ENCODE results near the gene SHISA6. TPM values are rescaled to one million over a fixed set of nuclear protein-coding genes. Genes with fewer than 3 reads are reported as not detected.

The SHISA6 gene
- total RNA-seq, 1 donor from 2014 or later, result not detected

DNA sequence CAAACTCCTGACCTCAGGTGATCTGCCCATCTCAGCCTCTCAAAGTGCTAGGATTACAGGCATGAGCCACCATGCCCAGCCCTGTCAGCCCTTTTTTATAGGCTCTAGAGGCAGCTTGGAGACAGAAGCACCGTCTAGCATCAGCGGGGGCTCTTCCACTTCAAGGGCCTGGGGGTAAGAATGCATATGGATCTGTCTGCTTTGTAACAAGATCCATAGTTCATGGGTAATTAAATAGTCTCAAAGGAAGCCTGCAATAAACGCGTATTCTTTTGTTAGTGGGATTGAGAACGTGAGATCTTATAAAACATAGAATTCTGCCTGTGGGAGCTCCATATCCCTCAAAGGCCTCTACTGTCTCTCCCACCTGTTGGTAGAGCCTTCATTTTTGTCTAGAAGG lies 142.1 kb downstream of the SHISA6 start:
- Mint-ChIP-seq H3K4me1 (ENCODE audit: unreplicated experiment) (no peaks in the 10 kb centered on the region), H3K4me3 (ENCODE audit: unreplicated experiment) (no peak overlapping the region), H3K27me3 (ENCODE audit: unreplicated experiment) (no peaks in the 10 kb centered on the region), H3K27ac (ENCODE audit: unreplicated experiment) (no peak overlapping the region), H3K9me3 (ENCODE audit: unreplicated experiment) (peaks cover 16% of the 10 kb centered on the region), H3K36me3 (ENCODE audit: unreplicated experiment) (no peaks in the 10 kb centered on the region)
- DNase-seq (ENCODE audit: extremely low spot score, unreplicated experiment), result no peak
- TF ChIP-seq, protein P1, sequence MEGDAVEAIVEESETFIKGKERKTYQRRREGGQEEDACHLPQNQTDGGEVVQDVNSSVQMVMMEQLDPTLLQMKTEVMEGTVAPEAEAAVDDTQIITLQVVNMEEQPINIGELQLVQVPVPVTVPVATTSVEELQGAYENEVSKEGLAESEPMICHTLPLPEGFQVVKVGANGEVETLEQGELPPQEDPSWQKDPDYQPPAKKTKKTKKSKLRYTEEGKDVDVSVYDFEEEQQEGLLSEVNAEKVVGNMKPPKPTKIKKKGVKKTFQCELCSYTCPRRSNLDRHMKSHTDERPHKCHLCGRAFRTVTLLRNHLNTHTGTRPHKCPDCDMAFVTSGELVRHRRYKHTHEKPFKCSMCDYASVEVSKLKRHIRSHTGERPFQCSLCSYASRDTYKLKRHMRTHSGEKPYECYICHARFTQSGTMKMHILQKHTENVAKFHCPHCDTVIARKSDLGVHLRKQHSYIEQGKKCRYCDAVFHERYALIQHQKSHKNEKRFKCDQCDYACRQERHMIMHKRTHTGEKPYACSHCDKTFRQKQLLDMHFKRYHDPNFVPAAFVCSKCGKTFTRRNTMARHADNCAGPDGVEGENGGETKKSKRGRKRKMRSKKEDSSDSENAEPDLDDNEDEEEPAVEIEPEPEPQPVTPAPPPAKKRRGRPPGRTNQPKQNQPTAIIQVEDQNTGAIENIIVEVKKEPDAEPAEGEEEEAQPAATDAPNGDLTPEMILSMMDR (IDR thresholded peaks at IDR 0.05), result no peak

DNA sequence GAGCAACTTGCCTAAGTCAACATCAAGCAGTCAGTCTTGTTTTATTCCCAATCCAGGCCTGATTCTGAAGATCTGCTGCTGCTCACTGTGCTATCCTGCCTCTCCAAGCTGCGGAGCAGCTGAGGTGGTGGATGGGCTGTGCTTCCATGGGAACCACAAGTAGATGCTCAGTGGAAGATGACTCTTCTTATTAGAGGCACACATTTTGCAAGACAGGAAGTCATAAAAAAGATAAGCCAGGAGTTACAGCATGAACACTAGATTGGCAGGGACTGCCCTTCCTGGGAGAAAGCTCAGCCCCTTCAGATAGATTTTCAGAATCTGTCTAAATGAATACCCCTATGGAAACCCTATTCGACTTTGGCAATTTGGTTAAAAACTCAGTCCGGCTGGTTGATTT lies 143.1 kb downstream of the SHISA6 start:
- no peaks in the 10 kb centered on the region for H3K36me3 Mint-ChIP-seq (ENCODE audit: unreplicated experiment)
- H3K4me3 Mint-ChIP-seq (ENCODE audit: unreplicated experiment), result no peak overlapping the region
- TF ChIP-seq, protein P1 (IDR thresholded peaks at IDR 0.05), result no peak
- H3K27me3 Mint-ChIP-seq (ENCODE audit: unreplicated experiment), result no peaks in the 10 kb centered on the region
- peaks cover 16% of the 10 kb centered on the region for H3K9me3 Mint-ChIP-seq (ENCODE audit: unreplicated experiment)
- no peak for DNase-seq (ENCODE audit: extremely low spot score, unreplicated experiment)
- no peaks in the 10 kb centered on the region for H3K4me1 Mint-ChIP-seq (ENCODE audit: unreplicated experiment)
- H3K27ac Mint-ChIP-seq (ENCODE audit: unreplicated experiment), result no peak overlapping the region

DNA sequence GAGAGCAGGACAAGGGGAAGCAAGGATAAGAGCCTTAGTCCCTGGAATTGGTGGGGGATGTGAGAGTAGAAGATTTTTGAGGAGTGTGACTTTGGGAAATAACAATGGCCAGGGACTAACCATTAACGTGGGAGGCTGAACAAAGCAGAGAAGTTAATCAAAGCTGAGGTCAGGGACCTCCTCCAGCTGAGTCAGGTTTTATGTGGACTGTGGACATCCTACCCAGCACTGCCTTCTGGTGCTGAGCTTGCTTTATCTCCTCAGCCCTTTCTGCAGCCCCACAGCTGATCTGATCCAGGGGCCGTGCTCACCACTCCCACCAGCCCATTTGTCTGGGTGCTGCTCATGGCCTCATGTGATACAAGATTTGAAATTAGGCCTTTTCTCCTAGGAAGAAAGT lies 146.6 kb downstream of the SHISA6 start:
- Mint-ChIP-seq H3K27me3 (ENCODE audit: unreplicated experiment) (no peaks in the 10 kb centered on the region), H3K36me3 (ENCODE audit: unreplicated experiment) (no peaks in the 10 kb centered on the region), H3K27ac (ENCODE audit: unreplicated experiment) (no peak overlapping the region), H3K4me3 (ENCODE audit: unreplicated experiment) (no peak overlapping the region), H3K4me1 (ENCODE audit: unreplicated experiment) (no peaks in the 10 kb centered on the region), H3K9me3 (ENCODE audit: unreplicated experiment) (peaks cover 16% of the 10 kb centered on the region)
- TF ChIP-seq, protein P1 (IDR thresholded peaks at IDR 0.05), result no peak
- DNase-seq (ENCODE audit: extremely low spot score, unreplicated experiment), result no peak

DNA sequence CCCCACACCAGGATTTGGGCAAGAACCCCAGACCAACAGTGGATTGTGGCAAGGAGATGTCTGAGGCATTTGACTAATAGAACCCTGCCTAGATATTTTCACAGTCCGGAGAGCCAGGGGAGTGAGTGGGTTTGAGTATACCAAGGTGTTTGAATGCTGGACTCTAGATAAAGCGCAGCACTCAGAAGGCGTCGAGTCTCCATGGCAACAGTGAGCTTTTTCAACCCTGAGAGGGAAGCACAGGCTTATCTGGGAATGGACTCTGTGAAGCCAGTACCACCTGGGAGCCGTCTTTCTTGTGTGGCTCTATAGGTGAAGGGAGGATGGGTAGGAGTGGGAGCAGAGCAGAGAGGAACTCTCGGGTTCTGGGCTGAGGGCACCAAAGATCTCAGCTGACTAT lies 147.0 kb downstream of the SHISA6 start:
- Mint-ChIP-seq H3K4me3 (ENCODE audit: unreplicated experiment) (no peak overlapping the region), H3K9me3 (ENCODE audit: unreplicated experiment) (peaks cover 16% of the 10 kb centered on the region), H3K27me3 (ENCODE audit: unreplicated experiment) (no peaks in the 10 kb centered on the region), H3K36me3 (ENCODE audit: unreplicated experiment) (no peaks in the 10 kb centered on the region), H3K27ac (ENCODE audit: unreplicated experiment) (no peak overlapping the region), H3K4me1 (ENCODE audit: unreplicated experiment) (no peaks in the 10 kb centered on the region)
- TF ChIP-seq, protein P1 (IDR thresholded peaks at IDR 0.05), result no peak
- no peak for DNase-seq (ENCODE audit: extremely low spot score, unreplicated experiment)

DNA sequence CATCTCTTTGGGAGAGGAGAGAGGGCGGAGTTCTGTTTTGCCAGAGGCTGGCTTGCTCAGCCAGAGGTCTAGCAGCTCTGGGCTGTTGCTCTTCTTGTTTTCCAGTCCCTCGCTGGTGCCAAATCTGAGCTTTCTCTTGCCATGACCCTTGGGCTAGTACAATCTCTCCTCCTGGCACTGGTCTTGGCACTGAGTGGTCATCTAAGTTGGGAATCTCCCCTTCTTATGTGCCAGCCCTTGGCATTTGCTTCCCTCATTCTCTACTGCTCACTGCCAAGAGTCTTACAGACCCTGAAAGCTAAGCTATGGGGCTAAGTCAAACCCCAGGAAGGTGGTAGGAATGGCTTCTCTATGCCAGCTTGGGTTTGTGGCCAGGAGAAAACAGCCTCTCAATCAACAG lies 148.6 kb downstream of the SHISA6 start:
- DNase-seq (ENCODE audit: extremely low spot score, unreplicated experiment), result no peak
- TF ChIP-seq, protein P1 (IDR thresholded peaks at IDR 0.05), result no peak
- no peaks in the 10 kb centered on the region for H3K36me3 Mint-ChIP-seq (ENCODE audit: unreplicated experiment)

More for the DNA sequence above, 148.6 kb downstream of the SHISA6 start:
- no peaks in the 10 kb centered on the region for H3K4me1 Mint-ChIP-seq (ENCODE audit: unreplicated experiment)
- no peak overlapping the region for H3K27ac Mint-ChIP-seq (ENCODE audit: unreplicated experiment)
- H3K9me3 Mint-ChIP-seq (ENCODE audit: unreplicated experiment), result peaks cover 10% of the 10 kb centered on the region
- no peak overlapping the region for H3K4me3 Mint-ChIP-seq (ENCODE audit: unreplicated experiment)
- H3K27me3 Mint-ChIP-seq (ENCODE audit: unreplicated experiment), result no peaks in the 10 kb centered on the region

Measured in osteocyte (in vitro differentiated cells).